Lower leg skin (tissue), 4 donors: ENCODE results near the gene TMEM187. TPM values are rescaled to one million over a fixed set of nuclear protein-coding genes. Genes with fewer than 3 reads are reported as not detected.

Experiments used
- DNase-seq, 2 donors: peaks; one replicate each; pipeline ENCODE4 v3.0.0-alpha.2; 2019; ENCODE audit warnings: low spot score in 2 of 2
- H3K4me3 ChIP-seq: fragments of 200-600 bp; sonication (generic); 2 replicates; pipeline ENCODE4 v1.5.1; 2017; ENCODE audit warnings: mild to moderate bottlenecking, low read depth; ENCODE audit not compliant: poor library complexity, severe bottlenecking
- POLR2A ChIP-seq, 2 donors: fragments of 450-650 bp; IDR thresholded peaks; one replicate each; pipeline ENCODE4 v1.6.1; 2016 to 2017; ENCODE audit warnings: antibody characterized with exemption in 2 of 2, mild to moderate bottlenecking in 1 of 2, moderate library complexity in 1 of 2
- WGBS, 2 donors: methylation state at CpG; one replicate each; pipeline ENCODE4 v1.1.5; 2018; 5-methylcytosine and 5-hydroxymethylcytosine counted together
- intact Hi-C: fragments of 100-400 bp; cut with DNase I; formaldehyde crosslinking; loops from one replicate; pipeline ENCODE4 v1.15.0; 2023; ENCODE audit warnings: low total_unique reads
- total RNA-seq, 4 donors: library from RNA; depleted of rRNA; stranded (reverse); fragments of >200 nt; gene quantifications; one replicate each; pipeline ENCODE4 v1.1.0, GENCODE V29; 2016
- TF ChIP-seq, protein P1 (sequence below), 3 donors: fragments of 450-650 bp; IDR thresholded peaks; one replicate each; pipeline ENCODE4 v1.5.1; 2016; ENCODE audit warnings: antibody characterized with exemption in 3 of 3, mild to moderate bottlenecking in 3 of 3, moderate library complexity in 2 of 3

The TMEM187 gene
- total RNA-seq, 4 donors from 2014 or later = 10.1 to 21.6 (median 14.4) TPM

DNA sequence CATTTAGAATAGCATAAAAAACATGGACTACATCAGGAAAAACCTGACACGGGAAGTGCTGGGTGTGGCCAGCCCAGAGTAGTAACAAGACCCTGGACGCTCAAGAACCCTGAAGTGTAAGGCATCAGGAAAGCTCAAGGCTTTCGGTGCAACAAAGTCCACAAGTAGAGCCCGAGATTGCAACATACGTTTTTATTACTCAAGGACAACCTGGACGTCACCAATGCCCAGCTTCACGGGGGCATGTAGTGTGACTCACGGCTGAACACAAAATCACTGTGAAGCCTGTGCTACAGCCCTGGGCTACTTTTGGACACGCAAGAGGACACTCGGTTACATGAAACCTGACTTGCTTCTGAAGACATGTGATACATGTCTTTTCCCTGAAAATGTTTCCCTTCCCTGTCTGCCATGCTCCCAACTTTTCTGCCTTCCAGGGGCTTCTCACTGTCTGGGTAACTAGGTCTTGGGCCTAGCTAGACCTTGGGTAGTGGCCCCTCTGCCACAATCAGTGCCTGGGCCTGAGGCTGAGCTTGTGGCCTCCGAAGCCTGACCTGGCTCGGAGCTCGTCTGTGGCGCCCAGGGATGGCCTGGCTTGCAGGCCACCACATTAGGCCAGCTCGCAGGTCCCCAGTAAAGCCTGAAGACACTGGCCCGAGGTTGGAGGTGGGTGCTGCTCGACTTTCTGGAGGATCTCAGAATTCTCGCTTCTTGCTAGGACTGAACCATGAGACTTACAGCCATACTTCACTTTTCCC lies 38.0 kb downstream of the TMEM187 start:
- TF ChIP-seq POLR2A (IDR thresholded peaks at IDR 0.05) = no peak
- TF ChIP-seq, protein P1, sequence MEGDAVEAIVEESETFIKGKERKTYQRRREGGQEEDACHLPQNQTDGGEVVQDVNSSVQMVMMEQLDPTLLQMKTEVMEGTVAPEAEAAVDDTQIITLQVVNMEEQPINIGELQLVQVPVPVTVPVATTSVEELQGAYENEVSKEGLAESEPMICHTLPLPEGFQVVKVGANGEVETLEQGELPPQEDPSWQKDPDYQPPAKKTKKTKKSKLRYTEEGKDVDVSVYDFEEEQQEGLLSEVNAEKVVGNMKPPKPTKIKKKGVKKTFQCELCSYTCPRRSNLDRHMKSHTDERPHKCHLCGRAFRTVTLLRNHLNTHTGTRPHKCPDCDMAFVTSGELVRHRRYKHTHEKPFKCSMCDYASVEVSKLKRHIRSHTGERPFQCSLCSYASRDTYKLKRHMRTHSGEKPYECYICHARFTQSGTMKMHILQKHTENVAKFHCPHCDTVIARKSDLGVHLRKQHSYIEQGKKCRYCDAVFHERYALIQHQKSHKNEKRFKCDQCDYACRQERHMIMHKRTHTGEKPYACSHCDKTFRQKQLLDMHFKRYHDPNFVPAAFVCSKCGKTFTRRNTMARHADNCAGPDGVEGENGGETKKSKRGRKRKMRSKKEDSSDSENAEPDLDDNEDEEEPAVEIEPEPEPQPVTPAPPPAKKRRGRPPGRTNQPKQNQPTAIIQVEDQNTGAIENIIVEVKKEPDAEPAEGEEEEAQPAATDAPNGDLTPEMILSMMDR (IDR thresholded peaks at IDR 0.05) = no peak
- DNase-seq = no peak
- intact Hi-C loops = no loop called here
- WGBS, 2 donors = 79 to 90% methylated on average over 12 to 18 of the region's 18 CpGs
- H3K4me3 ChIP-seq = no peak overlapping the region

DNA sequence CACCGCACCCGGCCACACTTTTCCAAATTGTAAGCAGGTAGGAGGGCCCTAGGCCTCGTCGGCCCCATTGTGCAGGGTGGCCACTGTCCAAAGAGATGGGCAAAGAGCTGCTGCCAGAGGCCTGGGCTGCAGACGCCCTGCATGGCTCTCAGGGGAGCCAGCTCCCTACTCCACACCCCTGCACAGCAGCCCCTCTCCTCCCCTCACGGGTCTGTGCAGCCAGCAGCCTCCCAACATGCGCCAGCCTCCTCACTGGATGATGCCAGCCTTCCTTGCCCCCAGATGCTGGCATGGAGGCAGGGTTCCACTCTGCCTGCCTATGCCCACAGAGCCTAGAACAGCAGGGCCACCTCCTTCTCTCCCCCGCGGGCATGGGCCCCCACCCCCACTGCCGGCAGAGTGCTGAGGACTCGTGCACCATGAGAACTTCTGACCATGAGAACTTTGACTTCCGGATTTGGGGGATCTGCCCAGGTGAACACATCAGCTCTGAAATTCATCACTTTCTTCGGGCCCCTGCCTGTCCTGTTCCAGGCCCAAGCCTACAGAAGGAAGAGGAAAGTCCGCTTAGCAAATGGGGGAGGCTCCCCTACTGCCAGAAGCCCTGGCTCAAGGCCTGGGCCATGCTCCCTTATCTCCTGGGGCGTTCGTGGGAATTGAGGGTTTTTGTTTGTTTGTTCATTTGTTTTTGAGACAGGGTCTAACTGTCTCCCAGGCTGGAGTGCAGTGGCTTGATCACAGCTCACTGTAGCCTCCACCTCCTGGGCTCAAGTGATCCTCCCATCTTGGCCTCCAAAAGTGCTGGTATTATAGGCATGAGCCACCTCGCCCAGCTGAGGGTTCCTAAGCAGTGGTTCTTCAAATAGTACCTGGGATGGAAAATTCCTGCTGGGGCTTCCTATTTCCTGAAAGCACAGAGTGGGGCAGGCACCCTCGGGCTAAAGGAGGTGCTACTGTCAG lies 39.1 kb downstream of the TMEM187 start:
- TF ChIP-seq POLR2A (IDR thresholded peaks at IDR 0.05) = no peak
- TF ChIP-seq, protein P1 (IDR thresholded peaks at IDR 0.05) = no peak
- WGBS, 2 donors = 82 to 95% methylated on average over 11 to 18 of the region's 18 CpGs
- no peak for DNase-seq
- no peak overlapping the region for H3K4me3 ChIP-seq
- intact Hi-C loops = no loop called here

DNA sequence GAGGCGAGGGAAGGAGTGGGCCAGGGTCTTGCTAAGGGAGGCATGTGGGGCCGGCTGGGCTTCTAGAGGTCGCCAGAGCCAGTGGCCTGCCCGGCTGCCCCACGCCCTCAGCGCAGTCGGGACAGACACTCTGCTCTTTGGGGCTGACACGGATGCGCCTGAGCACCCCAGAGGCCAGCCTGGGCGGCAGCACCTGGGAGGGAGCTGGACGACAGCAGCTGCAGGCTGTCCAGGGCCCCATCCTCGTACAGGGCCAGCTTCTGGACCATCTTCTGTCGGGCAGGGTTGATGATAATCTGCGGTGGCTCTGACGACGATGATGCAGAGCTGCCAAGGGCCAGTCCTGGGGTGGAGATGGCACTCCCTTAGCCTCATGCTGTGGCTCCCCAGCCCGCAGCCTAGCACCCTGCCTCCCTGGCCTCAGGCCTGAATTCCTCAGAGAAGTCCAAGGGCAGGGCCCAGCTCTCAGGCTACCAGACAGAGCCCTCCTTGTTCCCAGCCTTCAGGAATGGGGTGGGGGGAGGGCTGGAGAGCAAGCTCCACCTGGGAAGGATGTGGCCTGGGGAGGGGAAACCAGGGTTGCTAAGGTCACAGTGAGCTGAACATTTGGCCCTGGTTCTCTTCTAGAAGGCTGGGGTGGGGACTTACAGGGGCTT lies 39.9 kb downstream of the TMEM187 start:
- TF ChIP-seq, protein P1 (IDR thresholded peaks at IDR 0.05) = no peak
- no peak for TF ChIP-seq POLR2A (IDR thresholded peaks at IDR 0.05)
- DNase-seq = no peak
- intact Hi-C loops = no loop called here
- no peak overlapping the region for H3K4me3 ChIP-seq
- 79 to 85% methylated on average over 4 to 17 of the region's 17 CpGs for WGBS, 2 donors

DNA sequence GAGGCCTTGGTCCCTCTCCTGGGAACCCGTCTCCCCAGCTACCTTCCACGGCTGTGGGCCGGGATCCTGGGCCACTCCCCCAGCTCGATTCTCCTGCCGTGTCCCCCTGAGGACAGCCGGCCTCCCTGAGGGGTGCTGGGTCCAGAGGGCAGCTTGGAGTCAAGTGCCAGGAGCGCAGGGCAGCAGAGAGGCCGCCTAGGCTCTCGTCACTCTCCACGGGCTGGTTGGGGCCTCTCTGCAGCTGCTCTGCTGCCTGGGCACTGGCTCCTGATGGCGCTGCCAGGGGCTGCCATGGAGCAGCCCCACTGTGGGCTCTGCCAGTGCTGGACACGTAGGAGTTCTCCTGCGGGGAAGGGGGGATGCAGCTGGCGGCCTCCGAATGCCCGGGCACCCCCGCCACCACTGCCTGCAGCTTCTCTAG lies 40.5 kb downstream of the TMEM187 start:
- no peak for DNase-seq
- TF ChIP-seq, protein P1 (IDR thresholded peaks at IDR 0.05) = no peak
- no peak for TF ChIP-seq POLR2A (IDR thresholded peaks at IDR 0.05)
- H3K4me3 ChIP-seq = no peak overlapping the region
- 73% methylated on average over 17 of the region's 17 CpGs; no CpG with 5 or more reads in 1 of the 2 donors for WGBS, 2 donors
- intact Hi-C loops = no loop called here

DNA sequence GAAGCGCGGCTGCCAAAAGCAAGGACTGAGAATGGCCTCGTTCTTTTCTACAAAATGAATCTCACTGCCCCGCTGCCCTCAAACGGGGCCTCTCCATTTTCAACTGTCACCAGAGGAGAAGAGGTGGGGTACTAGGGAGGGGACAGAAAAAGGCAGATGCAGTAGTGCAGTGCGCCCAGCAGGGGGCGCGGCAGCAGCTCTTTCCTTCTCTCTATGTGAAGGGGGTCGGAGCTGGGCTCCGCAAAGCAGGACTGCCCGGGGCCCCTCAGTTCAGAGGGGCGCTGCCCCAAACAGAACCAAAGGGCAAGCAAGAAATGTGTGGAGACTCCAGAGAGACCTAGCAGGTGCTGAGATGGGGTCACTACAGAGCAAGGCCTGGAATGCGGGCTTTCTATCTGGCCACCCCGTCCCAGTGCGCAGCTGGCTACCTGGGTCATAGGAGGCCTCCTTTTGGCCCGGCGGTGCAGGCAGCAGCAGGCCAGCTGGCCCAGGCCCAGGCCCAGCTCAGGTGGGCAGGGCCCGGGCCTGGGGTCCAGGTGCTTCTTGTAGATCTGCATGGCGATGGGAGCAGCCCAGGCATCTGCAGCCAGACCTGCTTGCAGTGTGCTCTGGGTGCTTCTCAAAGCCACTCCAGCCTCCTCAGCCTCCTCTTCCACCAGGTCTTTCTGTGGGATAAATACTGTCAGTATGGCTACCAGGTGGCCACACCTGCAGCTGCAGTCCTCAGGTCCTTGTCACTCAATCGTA lies 41.2 kb downstream of the TMEM187 start:
- intact Hi-C loops = no loop called here
- WGBS, 2 donors = 37 to 46% methylated on average over 16 to 18 of the region's 20 CpGs
- H3K4me3 ChIP-seq = no peak overlapping the region
- TF ChIP-seq, protein P1 (IDR thresholded peaks at IDR 0.05) = no peak
- no peak for TF ChIP-seq POLR2A (IDR thresholded peaks at IDR 0.05)
- DNase-seq = no peak
